ENCODE results near the gene ESYT1. TPM values are rescaled to one million over a fixed set of nuclear protein-coding genes. Genes with fewer than 3 reads are reported as not detected.
A peak's percentile ranks its signal among the peaks of the same experiment; 100 is the strongest.

Gene ESYT1
- total and polyA plus RNA-seq, 4 donors, result 41.0 to 93.5 (median 58.8) TPM

DNA sequence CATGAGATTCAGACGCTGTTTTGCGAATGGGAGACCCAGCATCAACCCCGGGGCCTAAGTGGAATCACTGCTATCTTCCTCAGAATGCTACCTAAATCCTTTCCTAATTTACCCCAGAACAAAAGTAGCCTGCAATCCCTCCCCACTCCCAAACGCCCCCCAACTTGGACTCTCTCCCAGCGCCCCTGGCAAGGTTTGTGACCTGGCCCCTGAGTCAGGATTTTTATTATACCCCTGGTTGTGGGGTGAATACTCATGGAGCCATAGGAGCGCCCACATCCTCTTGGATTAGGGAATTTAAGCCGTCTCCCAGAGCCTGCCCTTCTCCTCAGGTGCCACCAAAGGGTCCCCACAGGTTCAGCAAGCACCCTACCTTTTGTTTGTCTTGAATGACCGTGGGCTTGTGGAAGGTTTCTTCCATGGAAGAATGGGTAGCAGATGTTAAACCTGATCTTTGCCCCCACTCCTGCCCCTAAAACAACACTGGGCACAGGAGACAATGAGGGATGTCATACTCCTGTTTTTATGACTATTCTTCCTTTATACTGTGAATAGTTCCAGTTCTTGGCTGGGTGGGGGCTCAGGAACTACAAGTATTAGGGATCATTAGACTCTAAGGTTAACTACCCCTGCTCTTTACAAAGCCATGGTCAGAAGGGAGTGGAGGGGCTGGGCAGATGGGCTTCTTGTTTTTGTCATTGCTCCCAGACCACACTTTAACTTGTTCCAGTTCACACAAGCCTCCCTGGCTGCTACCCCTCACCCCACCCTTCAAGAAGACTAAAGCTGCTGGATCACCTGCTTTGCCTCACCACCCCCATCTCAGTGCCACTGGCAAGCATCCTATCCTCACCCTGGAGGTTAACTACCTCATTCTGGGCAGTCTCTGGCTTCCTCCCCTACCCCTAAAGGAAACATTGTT lies 24.9 kb downstream of the ESYT1 start:
- 18% methylated on average over 8 of the region's 8 CpGs for WGBS
- Histone ChIP-seq H3K4me3 (ENCODE audit: low read depth in 1 of 3, low read length in 3 of 3) (peak overlapping the region; percentile 4 to 83 (median 79)), H3K36me3 (ENCODE audit: control insufficient read depth in 4 of 4, insufficient read depth in 3 of 4, low read depth in 1 of 4, low read length in 3 of 4) (no peaks in the 10 kb centered on the region), H3K27me3 (ENCODE audit: control insufficient read depth in 4 of 4, insufficient read depth in 4 of 4, low read length in 3 of 4) (no peaks in the 10 kb centered on the region), H3K4me1 (ENCODE audit: control insufficient read depth in 4 of 4, insufficient read depth in 4 of 4, low read length in 3 of 4) (peaks cover 9 to 37% (median 28%) of the 10 kb centered on the region in 4 donors), H3K27ac (ENCODE audit: low read depth in 1 of 2, low read length in 2 of 2) (peak overlapping the region; percentile 88 to 98), H3K9me3 (ENCODE audit: control insufficient read depth in 4 of 4, low read length in 3 of 4) (no peaks in the 10 kb centered on the region), H3K9ac (ENCODE audit: low read depth in 1 of 2, low read length in 2 of 2) (peak overlapping the region; percentile 76 to 86)
- DNase-seq (ENCODE audit: low spot score), result no peak
- TF ChIP-seq, protein P1, sequence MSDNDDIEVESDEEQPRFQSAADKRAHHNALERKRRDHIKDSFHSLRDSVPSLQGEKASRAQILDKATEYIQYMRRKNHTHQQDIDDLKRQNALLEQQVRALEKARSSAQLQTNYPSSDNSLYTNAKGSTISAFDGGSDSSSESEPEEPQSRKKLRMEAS (IDR thresholded peaks at IDR 0.05), result no peak
- TF ChIP-seq FOXA1 (IDR thresholded peaks at IDR 0.05) (no peak), HNF4A (conservative IDR thresholded peaks at IDR 0.05) (no peak), RAD21 (IDR thresholded peaks at IDR 0.05) (no peak), JUND (IDR thresholded peaks at IDR 0.05) (no peak), EGR1 (IDR thresholded peaks at IDR 0.05; ENCODE audit: low read depth in 2 of 2) (no peak), FOXA2 (IDR thresholded peaks at IDR 0.05) (no peak), GABPA (IDR thresholded peaks at IDR 0.05 in 1 of 2, conservative IDR thresholded peaks at IDR 0.05 in 1 of 2) (no peak), YY1 (IDR thresholded peaks at IDR 0.05) (no peak)
- TF ChIP-seq, protein P2, sequence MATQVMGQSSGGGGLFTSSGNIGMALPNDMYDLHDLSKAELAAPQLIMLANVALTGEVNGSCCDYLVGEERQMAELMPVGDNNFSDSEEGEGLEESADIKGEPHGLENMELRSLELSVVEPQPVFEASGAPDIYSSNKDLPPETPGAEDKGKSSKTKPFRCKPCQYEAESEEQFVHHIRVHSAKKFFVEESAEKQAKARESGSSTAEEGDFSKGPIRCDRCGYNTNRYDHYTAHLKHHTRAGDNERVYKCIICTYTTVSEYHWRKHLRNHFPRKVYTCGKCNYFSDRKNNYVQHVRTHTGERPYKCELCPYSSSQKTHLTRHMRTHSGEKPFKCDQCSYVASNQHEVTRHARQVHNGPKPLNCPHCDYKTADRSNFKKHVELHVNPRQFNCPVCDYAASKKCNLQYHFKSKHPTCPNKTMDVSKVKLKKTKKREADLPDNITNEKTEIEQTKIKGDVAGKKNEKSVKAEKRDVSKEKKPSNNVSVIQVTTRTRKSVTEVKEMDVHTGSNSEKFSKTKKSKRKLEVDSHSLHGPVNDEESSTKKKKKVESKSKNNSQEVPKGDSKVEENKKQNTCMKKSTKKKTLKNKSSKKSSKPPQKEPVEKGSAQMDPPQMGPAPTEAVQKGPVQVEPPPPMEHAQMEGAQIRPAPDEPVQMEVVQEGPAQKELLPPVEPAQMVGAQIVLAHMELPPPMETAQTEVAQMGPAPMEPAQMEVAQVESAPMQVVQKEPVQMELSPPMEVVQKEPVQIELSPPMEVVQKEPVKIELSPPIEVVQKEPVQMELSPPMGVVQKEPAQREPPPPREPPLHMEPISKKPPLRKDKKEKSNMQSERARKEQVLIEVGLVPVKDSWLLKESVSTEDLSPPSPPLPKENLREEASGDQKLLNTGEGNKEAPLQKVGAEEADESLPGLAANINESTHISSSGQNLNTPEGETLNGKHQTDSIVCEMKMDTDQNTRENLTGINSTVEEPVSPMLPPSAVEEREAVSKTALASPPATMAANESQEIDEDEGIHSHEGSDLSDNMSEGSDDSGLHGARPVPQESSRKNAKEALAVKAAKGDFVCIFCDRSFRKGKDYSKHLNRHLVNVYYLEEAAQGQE (IDR thresholded peaks at IDR 0.05), result no peak
- TF ChIP-seq, protein P3, sequence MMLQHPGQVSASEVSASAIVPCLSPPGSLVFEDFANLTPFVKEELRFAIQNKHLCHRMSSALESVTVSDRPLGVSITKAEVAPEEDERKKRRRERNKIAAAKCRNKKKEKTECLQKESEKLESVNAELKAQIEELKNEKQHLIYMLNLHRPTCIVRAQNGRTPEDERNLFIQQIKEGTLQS (IDR thresholded peaks at IDR 0.05), result no peak

DNA sequence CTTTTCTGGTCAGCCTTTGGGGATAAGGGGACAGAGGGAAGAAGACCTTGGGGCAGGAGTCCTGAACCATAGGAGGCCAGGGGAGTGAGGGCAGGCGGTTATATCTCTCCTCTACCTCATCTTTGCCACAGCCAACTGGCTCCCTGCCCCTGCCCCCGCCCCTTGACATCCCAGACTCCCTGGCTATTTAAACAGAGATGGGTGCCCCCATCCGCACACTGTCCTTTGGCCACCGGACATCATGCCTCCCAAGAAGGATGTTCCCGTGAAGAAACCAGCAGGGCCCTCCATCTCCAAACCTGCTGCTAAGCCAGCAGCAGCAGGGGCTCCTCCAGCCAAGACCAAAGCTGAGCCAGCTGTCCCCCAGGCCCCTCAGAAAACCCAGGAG lies 25.6 kb downstream of the ESYT1 start:
- no peak overlapping the region for H3K27ac ChIP-seq (ENCODE audit: low read depth in 1 of 2, low read length in 2 of 2)
- no peaks in the 10 kb centered on the region for H3K9me3 ChIP-seq (ENCODE audit: control insufficient read depth in 4 of 4, low read length in 3 of 4)
- no peak overlapping the region for H3K9ac ChIP-seq (ENCODE audit: low read depth in 1 of 2, low read length in 2 of 2)
- no peak for DNase-seq (ENCODE audit: low spot score)
- no peaks in the 10 kb centered on the region for H3K36me3 ChIP-seq (ENCODE audit: control insufficient read depth in 4 of 4, insufficient read depth in 3 of 4, low read depth in 1 of 4, low read length in 3 of 4)
- TF ChIP-seq, protein P3 (IDR thresholded peaks at IDR 0.05), result no peak
- TF ChIP-seq, protein P2 (IDR thresholded peaks at IDR 0.05), result no peak
- no peak for TF ChIP-seq HNF4A (conservative IDR thresholded peaks at IDR 0.05)
- TF ChIP-seq TAF1 (conservative IDR thresholded peaks at IDR 0.05), result no peak
- TF ChIP-seq RAD21 (IDR thresholded peaks at IDR 0.05), result no peak
- TF ChIP-seq SP1 (IDR thresholded peaks at IDR 0.05), result no peak
- TF ChIP-seq, protein P4, sequence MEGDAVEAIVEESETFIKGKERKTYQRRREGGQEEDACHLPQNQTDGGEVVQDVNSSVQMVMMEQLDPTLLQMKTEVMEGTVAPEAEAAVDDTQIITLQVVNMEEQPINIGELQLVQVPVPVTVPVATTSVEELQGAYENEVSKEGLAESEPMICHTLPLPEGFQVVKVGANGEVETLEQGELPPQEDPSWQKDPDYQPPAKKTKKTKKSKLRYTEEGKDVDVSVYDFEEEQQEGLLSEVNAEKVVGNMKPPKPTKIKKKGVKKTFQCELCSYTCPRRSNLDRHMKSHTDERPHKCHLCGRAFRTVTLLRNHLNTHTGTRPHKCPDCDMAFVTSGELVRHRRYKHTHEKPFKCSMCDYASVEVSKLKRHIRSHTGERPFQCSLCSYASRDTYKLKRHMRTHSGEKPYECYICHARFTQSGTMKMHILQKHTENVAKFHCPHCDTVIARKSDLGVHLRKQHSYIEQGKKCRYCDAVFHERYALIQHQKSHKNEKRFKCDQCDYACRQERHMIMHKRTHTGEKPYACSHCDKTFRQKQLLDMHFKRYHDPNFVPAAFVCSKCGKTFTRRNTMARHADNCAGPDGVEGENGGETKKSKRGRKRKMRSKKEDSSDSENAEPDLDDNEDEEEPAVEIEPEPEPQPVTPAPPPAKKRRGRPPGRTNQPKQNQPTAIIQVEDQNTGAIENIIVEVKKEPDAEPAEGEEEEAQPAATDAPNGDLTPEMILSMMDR (IDR thresholded peaks at IDR 0.05; ENCODE audit: low read depth, low read length, missing input control), result no peak
- no peak overlapping the region for H3K4me3 ChIP-seq (ENCODE audit: low read depth in 1 of 3, low read length in 3 of 3)
- 86% methylated on average over 5 of the region's 5 CpGs for WGBS
- H3K4me1 ChIP-seq (ENCODE audit: control insufficient read depth in 4 of 4, insufficient read depth in 4 of 4, low read length in 3 of 4), result peaks cover 9 to 37% (median 28%) of the 10 kb centered on the region in 4 donors
- no peaks in the 10 kb centered on the region for H3K27me3 ChIP-seq (ENCODE audit: control insufficient read depth in 4 of 4, insufficient read depth in 4 of 4, low read length in 3 of 4)

Data from liver (tissue), 9 donors.